Stimulated activated CD4-positive, alpha-beta T cell treated with anti-CD3 and anti-CD28 coated beads, Interleukin-1b, Interleukin-23, amount 100 ng/mL, for 1 hour (primary cell): ENCODE results near the gene PSMG4.

ENCODE experiments used
- DNase-seq, 2 donors: peaks; one replicate each; pipeline ENCODE4 v3.0.0-alpha.2; 2020; ENCODE audit warnings: low read depth in 2 of 2

The PSMG4 gene

GRCh38 chr6:3308106-3308505 is 49.4 kb downstream of the PSMG4 start:
- no peak for DNase-seq

GRCh38 chr6:3309391-3310050 is 50.8 kb downstream of the PSMG4 start:
- no peak for DNase-seq

- no peak for DNase-seq
These were observed 51.3 kb downstream of the PSMG4 start for GRCh38 chr6:3310051-3310448.

GRCh38 chr6:3310703-3311102 is 52.0 kb downstream of the PSMG4 start:
- no peak for DNase-seq

- DNase-seq = no peak
These were observed 53.1 kb downstream of the PSMG4 start for GRCh38 chr6:3311826-3312225.

GRCh38 chr6:3312604-3313231 is 54.0 kb downstream of the PSMG4 start:
- no peak for DNase-seq

GRCh38 chr6:3314176-3314575 is 55.4 kb downstream of the PSMG4 start:
- DNase-seq = no peak

- DNase-seq = no peak
These were observed 56.1 kb downstream of the PSMG4 start for GRCh38 chr6:3314621-3315467.

- no peak for DNase-seq
These were observed 57.1 kb downstream of the PSMG4 start for GRCh38 chr6:3315841-3316240.

- no peak for DNase-seq
These were observed 57.6 kb downstream of the PSMG4 start for GRCh38 chr6:3316331-3316730.

- DNase-seq = no peak
These were observed 58.1 kb downstream of the PSMG4 start for GRCh38 chr6:3316818-3317217.
